Ascending aorta (tissue), 2 donors: ENCODE results near the gene ADNP2. TPM values are rescaled to one million over a fixed set of nuclear protein-coding genes. Genes with fewer than 3 reads are reported as not detected.

Experiments
- DNase-seq, 2 donors: peaks; one replicate each; pipeline ENCODE4 v3.0.0-alpha.2; 2019; ENCODE audit warnings: low spot score in 2 of 2
- H3K27ac ChIP-seq, 2 donors: fragments of 200-600 bp; sonication (generic); one replicate each; pipeline ENCODE4 v1.5.1; 2016 to 2017; ENCODE audit warnings: mild to moderate bottlenecking in 1 of 2
- H3K27me3 ChIP-seq: fragments of 200-600 bp; sonication (generic); one replicate; pipeline ENCODE4 v1.5.1; 2017
- H3K36me3 ChIP-seq, 2 donors: fragments of 200-600 bp; sonication (generic); one replicate each; pipeline ENCODE4 v1.5.1; 2016
- H3K4me1 ChIP-seq, 2 donors: fragments of 200-600 bp; sonication (generic); one replicate each; pipeline ENCODE4 v1.5.1; 2016 to 2017; ENCODE audit warnings: mild to moderate bottlenecking in 1 of 2
- H3K4me3 ChIP-seq, 2 donors: fragments of 200-600 bp; sonication (generic); one replicate each; pipeline ENCODE4 v1.5.1; 2016 to 2017; ENCODE audit warnings: mild to moderate bottlenecking in 1 of 2
- H3K9me3 ChIP-seq, 2 donors: fragments of 200-600 bp; sonication (generic); one replicate each; pipeline ENCODE4 v1.5.1; 2016
- CTCF ChIP-seq, 3 experiments: fragments of 200-600 bp in 2 of 3; fragments of 450-650 bp in 1 of 3; sonication (generic) in 2 of 3; IDR thresholded peaks; one replicate each; pipeline ENCODE4 v1.5.1; 2016 to 2019; ENCODE audit warnings: antibody characterized with exemption in 3 of 3, mild to moderate bottlenecking in 1 of 3, moderate library complexity in 1 of 3
- intact Hi-C: fragments of 100-400 bp; cut with DNase I; formaldehyde crosslinking; loops from one replicate; pipeline ENCODE4 v1.15.1; 2023
- total RNA-seq: library from RNA; depleted of rRNA; stranded (reverse); fragments of >200 nt; gene quantifications from one replicate; pipeline ENCODE4 v1.1.0, GENCODE V29; 2016

The ADNP2 gene
- total RNA-seq, 1 donor from 2014 or later: 6.8 TPM

- DNase-seq: no peak
- Histone ChIP-seq H3K4me1 (no peaks in the 10 kb centered on the region), H3K4me3 (no peak overlapping the region), H3K9me3 (no peaks in the 10 kb centered on the region), H3K27me3 (no peaks in the 10 kb centered on the region), H3K36me3 (no peaks in the 10 kb centered on the region), H3K27ac (no peak overlapping the region)
- intact Hi-C loops: no loop called here
- TF ChIP-seq CTCF (IDR thresholded peaks at IDR 0.05): no peak
These were observed 40.3 kb upstream of the ADNP2 start for GRCh38 chr18:80068571-80069272.

DNA sequence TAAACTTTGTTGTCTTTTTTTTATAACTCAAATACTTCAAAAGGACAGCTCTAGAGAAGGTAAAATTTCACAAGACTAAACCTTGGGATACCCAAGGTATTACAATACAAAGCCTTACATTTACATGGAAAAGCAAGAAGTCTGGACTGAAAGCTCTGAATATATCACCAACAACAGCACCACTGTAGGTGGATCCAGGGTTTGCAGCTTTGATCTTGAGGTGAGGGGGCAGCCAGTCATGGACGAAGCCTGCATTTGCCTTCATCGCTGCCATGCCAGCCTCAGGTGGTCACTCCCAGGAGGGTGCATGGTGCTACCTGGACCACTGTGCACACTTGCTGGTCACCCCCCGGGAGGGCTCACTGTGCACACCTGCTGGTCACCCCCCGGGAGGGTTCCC, 38.2 kb upstream of the ADNP2 start:
- DNase-seq: no peak
- Histone ChIP-seq H3K27ac (no peak overlapping the region), H3K4me1 (no peaks in the 10 kb centered on the region), H3K27me3 (no peaks in the 10 kb centered on the region), H3K36me3 (no peaks in the 10 kb centered on the region), H3K9me3 (no peaks in the 10 kb centered on the region), H3K4me3 (no peak overlapping the region)
- TF ChIP-seq CTCF (IDR thresholded peaks at IDR 0.05): no peak
- intact Hi-C loops: no loop called here

DNA sequence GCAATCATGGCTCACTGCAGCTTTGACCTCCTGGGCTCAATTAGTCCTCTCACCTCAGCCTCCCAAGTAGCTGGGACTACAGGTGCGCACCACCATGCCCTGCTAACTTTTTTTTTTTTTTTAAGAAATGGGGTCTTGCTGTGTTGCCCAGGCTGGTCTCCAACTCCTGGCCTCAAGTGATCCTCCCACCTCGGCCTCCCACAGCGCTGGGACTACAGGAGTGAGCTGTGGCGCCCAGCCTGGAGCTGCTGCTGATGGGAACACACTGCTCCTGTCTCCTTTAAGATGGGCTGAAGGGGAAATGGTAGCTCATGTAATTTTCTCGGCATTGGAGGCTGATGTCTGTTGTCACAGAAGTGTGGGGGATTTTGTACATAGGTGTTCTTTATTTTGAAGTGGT, 34.9 kb upstream of the ADNP2 start:
- Histone ChIP-seq H3K36me3 (no peaks in the 10 kb centered on the region), H3K4me3 (no peak overlapping the region), H3K4me1 (no peaks in the 10 kb centered on the region), H3K27ac (no peak overlapping the region), H3K9me3 (no peaks in the 10 kb centered on the region), H3K27me3 (no peaks in the 10 kb centered on the region)
- no peak for TF ChIP-seq CTCF (IDR thresholded peaks at IDR 0.05)
- intact Hi-C loops: no loop called here
- DNase-seq: no peak

- DNase-seq: no peak
- no peaks in the 10 kb centered on the region for H3K4me1 ChIP-seq
- TF ChIP-seq CTCF (IDR thresholded peaks at IDR 0.05): no peak
- no peak overlapping the region for H3K4me3 ChIP-seq
- no peaks in the 10 kb centered on the region for H3K27me3 ChIP-seq
- intact Hi-C loops: no loop called here
- no peaks in the 10 kb centered on the region for H3K9me3 ChIP-seq
- H3K36me3 ChIP-seq: no peaks in the 10 kb centered on the region
- H3K27ac ChIP-seq: no peak overlapping the region
These were observed 34.4 kb upstream of the ADNP2 start for GRCh38 chr18:80074697-80075096.

GRCh38 chr18:80075940-80076339, 33.1 kb upstream of the ADNP2 start:
- intact Hi-C loops: no loop called here
- DNase-seq: no peak

More at GRCh38 chr18:80075940-80076339, 33.1 kb upstream of the ADNP2 start:
- Histone ChIP-seq H3K27ac (no peak overlapping the region), H3K9me3 (no peaks in the 10 kb centered on the region), H3K4me1 (no peaks in the 10 kb centered on the region), H3K36me3 (no peaks in the 10 kb centered on the region), H3K4me3 (no peak overlapping the region), H3K27me3 (no peaks in the 10 kb centered on the region)
- no peak for TF ChIP-seq CTCF (IDR thresholded peaks at IDR 0.05)
